K562 (cell line): Measurements from ENCODE around the gene OSBPL10.

Source experiments
- EP400 ChIP-seq: fragments of 450-650 bp; IDR thresholded peaks from 2 replicates; pipeline ENCODE4 v1.6.1; 2017; ENCODE audit warnings: antibody characterized with exemption, mild to moderate bottlenecking, moderate library complexity
- FOS ChIP-seq: IDR thresholded peaks from 3 replicates; pipeline ENCODE4 v1.6.1; 2011; ENCODE audit not compliant: insufficient read length; ENCODE audit errors: extremely low read depth
- NRF1 ChIP-seq, 2 experiments: fragments of 450-650 bp; IDR thresholded peaks in 1 of 2; conservative IDR thresholded peaks in 1 of 2; 2 replicates each; pipeline ENCODE4 v1.6.1; 2014; ENCODE audit warnings: mild to moderate bottlenecking in 2 of 2
- RBM17 ChIP-seq: fragments of 200-400 bp; formaldehyde crosslinking; IDR thresholded peaks from 2 replicates; pipeline ENCODE4 v1.6.1; 2017; ENCODE audit warnings: low read depth, mild to moderate bottlenecking, low read length, borderline replicate concordance
- SIN3B ChIP-seq: fragments of 450-650 bp; IDR thresholded peaks from 2 replicates; pipeline ENCODE4 v1.6.1; 2017; ENCODE audit warnings: low read depth, mild to moderate bottlenecking, moderate library complexity
- SPI1 ChIP-seq: IDR thresholded peaks from 2 replicates; pipeline ENCODE4 v1.6.1; 2011; ENCODE audit warnings: low read depth, low read length, control low read depth, borderline replicate concordance
- TAF1 ChIP-seq: IDR thresholded peaks from 2 replicates; pipeline ENCODE4 v1.6.1; 2011; ENCODE audit warnings: mild to moderate bottlenecking, low read length, moderate library complexity; ENCODE audit not compliant: insufficient read depth, control insufficient read depth, severe bottlenecking; ENCODE audit errors: extremely low read depth
- ZNF133 ChIP-seq: fragments of 250-450 bp; sonication (Bioruptor Pico); IDR thresholded peaks from 2 replicates; pipeline ENCODE4 v1.4.0; 2020; ENCODE audit warnings: mild to moderate bottlenecking
- ZNF165 ChIP-seq: fragments of 250-450 bp; sonication (Bioruptor Pico); IDR thresholded peaks from 2 replicates; pipeline ENCODE4 v1.4.0; 2020; ENCODE audit warnings: borderline replicate concordance
- TF ChIP-seq, protein P1 (sequence below): sonication (generic); formaldehyde crosslinking; IDR thresholded peaks from 2 replicates; pipeline ENCODE4 v1.9.0; 2022; ENCODE audit warnings: mild to moderate bottlenecking, missing genetic modification reagents
- TF ChIP-seq, protein P2 (sequence below), 3 experiments: IDR thresholded peaks in 2 of 3; conservative IDR thresholded peaks in 1 of 3; 2 replicates each; pipeline ENCODE4 v1.5.1; 2011 to 2012; ENCODE audit warnings: low read length in 3 of 3, mild to moderate bottlenecking in 3 of 3, control low read depth in 2 of 3, improper control_type of control experiment in 1 of 3, inconsistent platforms in 1 of 3, low read depth in 1 of 3, mixed read lengths in 1 of 3, moderate library complexity in 1 of 3; ENCODE audit not compliant: insufficient read depth in 2 of 3

DNA sequence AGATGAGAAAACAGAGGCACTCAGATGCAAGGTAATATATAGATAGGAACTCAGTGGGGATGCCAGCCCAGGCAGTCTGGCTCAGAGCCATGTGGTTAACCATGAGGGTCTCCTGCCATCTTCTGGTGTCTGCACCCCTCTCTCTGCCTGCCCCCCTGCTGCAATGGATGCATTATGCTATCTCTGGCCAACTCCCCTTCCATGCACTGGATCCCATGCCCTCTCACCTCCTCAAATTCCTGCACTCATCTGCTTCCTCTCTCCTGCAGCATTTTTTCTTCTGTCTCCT lies 285.1 kb downstream of the OSBPL10 start:
- TF ChIP-seq, protein P1, sequence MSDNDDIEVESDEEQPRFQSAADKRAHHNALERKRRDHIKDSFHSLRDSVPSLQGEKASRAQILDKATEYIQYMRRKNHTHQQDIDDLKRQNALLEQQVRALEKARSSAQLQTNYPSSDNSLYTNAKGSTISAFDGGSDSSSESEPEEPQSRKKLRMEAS (CRISPR knock-in tag): no peak
- TF ChIP-seq NRF1 (conservative IDR thresholded peaks at IDR 0.05 in 1 of 2, IDR thresholded peaks at IDR 0.05 in 1 of 2): no peak
- no peak for TF ChIP-seq ZNF165 (CRISPR knock-in tag)
- no peak for TF ChIP-seq ZNF133 (CRISPR knock-in tag)
- no peak for TF ChIP-seq RBM17
- no peak for TF ChIP-seq EP400
- no peak for TF ChIP-seq SIN3B
- TF ChIP-seq, protein P2, sequence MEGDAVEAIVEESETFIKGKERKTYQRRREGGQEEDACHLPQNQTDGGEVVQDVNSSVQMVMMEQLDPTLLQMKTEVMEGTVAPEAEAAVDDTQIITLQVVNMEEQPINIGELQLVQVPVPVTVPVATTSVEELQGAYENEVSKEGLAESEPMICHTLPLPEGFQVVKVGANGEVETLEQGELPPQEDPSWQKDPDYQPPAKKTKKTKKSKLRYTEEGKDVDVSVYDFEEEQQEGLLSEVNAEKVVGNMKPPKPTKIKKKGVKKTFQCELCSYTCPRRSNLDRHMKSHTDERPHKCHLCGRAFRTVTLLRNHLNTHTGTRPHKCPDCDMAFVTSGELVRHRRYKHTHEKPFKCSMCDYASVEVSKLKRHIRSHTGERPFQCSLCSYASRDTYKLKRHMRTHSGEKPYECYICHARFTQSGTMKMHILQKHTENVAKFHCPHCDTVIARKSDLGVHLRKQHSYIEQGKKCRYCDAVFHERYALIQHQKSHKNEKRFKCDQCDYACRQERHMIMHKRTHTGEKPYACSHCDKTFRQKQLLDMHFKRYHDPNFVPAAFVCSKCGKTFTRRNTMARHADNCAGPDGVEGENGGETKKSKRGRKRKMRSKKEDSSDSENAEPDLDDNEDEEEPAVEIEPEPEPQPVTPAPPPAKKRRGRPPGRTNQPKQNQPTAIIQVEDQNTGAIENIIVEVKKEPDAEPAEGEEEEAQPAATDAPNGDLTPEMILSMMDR (IDR thresholded peaks at IDR 0.05 in 2 of 3, conservative IDR thresholded peaks at IDR 0.05 in 1 of 3; ENCODE audit: insufficient read depth in 2 of 3, low read depth in 1 of 3, low read length in 3 of 3): no peak
- no peak for TF ChIP-seq FOS
- no peak for TF ChIP-seq TAF1
- TF ChIP-seq SPI1: no peak
